K562 (cell line): ENCODE measurements around the gene PXMP2. TPM values are rescaled to one million over a fixed set of nuclear protein-coding genes. Genes with fewer than 3 reads are reported as not detected.

Experiments
- ATF7 ChIP-seq: fragments of 450-650 bp; IDR thresholded peaks from 2 replicates; pipeline ENCODE4 v1.7.1; 2014; ENCODE audit warnings: mild to moderate bottlenecking, moderate library complexity
- CEBPB ChIP-seq: fragments of 450-650 bp; IDR thresholded peaks from 2 replicates; pipeline ENCODE4 v1.6.1; 2016; ENCODE audit warnings: missing genetic modification characterization, missing compliant biosample characterization
- CREM ChIP-seq: IDR thresholded peaks from 2 replicates; pipeline ENCODE4 v1.6.1; 2014; ENCODE audit warnings: antibody characterized with exemption, low read depth
- DDX20 ChIP-seq: fragments of 450-650 bp; IDR thresholded peaks from 2 replicates; pipeline ENCODE4 v1.6.1; 2016; ENCODE audit warnings: missing genetic modification characterization, low read depth, mild to moderate bottlenecking, missing compliant biosample characterization, moderate library complexity
- DMBX1 ChIP-seq: fragments of 250-450 bp; sonication (Bioruptor Pico); IDR thresholded peaks from 2 replicates; pipeline ENCODE4 v1.8.0; 2022; ENCODE audit warnings: inconsistent platforms, mild to moderate bottlenecking, moderate library complexity, borderline replicate concordance
- ESRRA ChIP-seq: fragments of 450-650 bp; IDR thresholded peaks from 2 replicates; pipeline ENCODE4 v1.6.1; 2014; ENCODE audit warnings: low read depth, mild to moderate bottlenecking, moderate library complexity, borderline replicate concordance
- GABPA ChIP-seq: fragments of 200-800 bp; sonication (Bioruptor generic); conservative IDR thresholded peaks from 2 replicates; pipeline ENCODE4 v1.6.1; 2016; ENCODE audit warnings: low read depth, missing genetic modification characterization, missing compliant biosample characterization
- MCM3 ChIP-seq: fragments of 450-650 bp; IDR thresholded peaks from 2 replicates; pipeline ENCODE4 v1.6.1; 2016
- MTA3 ChIP-seq: fragments of 450-650 bp; formaldehyde crosslinking; IDR thresholded peaks from 2 replicates; pipeline ENCODE4 v1.6.1; 2017; ENCODE audit warnings: mild to moderate bottlenecking, borderline replicate concordance
- RNF2 ChIP-seq: sonication (generic); IDR thresholded peaks from 2 replicates; pipeline ENCODE4 v1.6.1; 2016
- STAT5A ChIP-seq: IDR thresholded peaks from 2 replicates; pipeline ENCODE4 v1.6.1; 2012; ENCODE audit warnings: low read length, inconsistent platforms, borderline replicate concordance
- TEAD4 ChIP-seq, 2 experiments: sonication (generic) in 1 of 2; formaldehyde crosslinking in 1 of 2; IDR thresholded peaks; 2 replicates each; pipeline versions ENCODE4 v1.6.1 to v1.8.0; 2012 to 2022; ENCODE audit warnings: borderline replicate concordance in 1 of 2, inconsistent platforms in 1 of 2, low read length in 1 of 2, mild to moderate bottlenecking in 1 of 2, missing genetic modification reagents in 1 of 2
- U2AF2 ChIP-seq: fragments of 200-400 bp; formaldehyde crosslinking; optimal IDR thresholded peaks from 2 replicates; pipeline ENCODE3; 2017; ENCODE audit warnings: low read depth, mild to moderate bottlenecking, low read length
- ZFP1 ChIP-seq: fragments of 450-650 bp; formaldehyde crosslinking; IDR thresholded peaks from 2 replicates; pipeline ENCODE4 v1.4.0; 2020; ENCODE audit warnings: mild to moderate bottlenecking, mixed read lengths
- ZNF197 ChIP-seq: fragments of 200-800 bp; sonication (Bioruptor generic); IDR thresholded peaks from 2 replicates; pipeline ENCODE4 v1.6.1; 2016; ENCODE audit warnings: low read depth, missing genetic modification characterization, missing compliant biosample characterization
- ZNF282 ChIP-seq: sonication (generic); formaldehyde crosslinking; IDR thresholded peaks from 2 replicates; pipeline ENCODE4 v1.8.1; 2023; ENCODE audit warnings: missing genetic modification reagents
- ZSCAN29 ChIP-seq: fragments of 450-650 bp; IDR thresholded peaks from 2 replicates; pipeline ENCODE4 v1.6.1; 2017
- ZZZ3 ChIP-seq: fragments of 450-650 bp; IDR thresholded peaks from 2 replicates; pipeline ENCODE4 v1.6.1; 2016; ENCODE audit warnings: antibody characterized with exemption, mild to moderate bottlenecking, moderate library complexity
- polyA plus RNA-seq, 8 experiments: library from polyadenylated mRNA; depleted of rRNA in 4 of 8; stranded (reverse) in 5 of 8; unstranded in 3 of 8; fragments of >200 nt; fragmentation: Nextera tagmentation in 2 of 8; fragmentation: Illumina TruSeq in 1 of 8; extraction: Ambion mirVana in 2 of 8; extraction: Trizol in 1 of 8; gene quantifications; 2 replicates each; pipeline versions ENCODE4 v1.2.1 to v1.2.3, GENCODE V29; 2011 to 2014; ENCODE audit warnings: inconsistent platforms in 1 of 8, missing spikeins in 1 of 8
- total RNA-seq, 7 experiments: library from RNA; depleted of rRNA in 6 of 7; stranded (reverse); fragments of >200 nt in 6 of 7; fragmentation: Illumina TruSeq in 2 of 7; extraction: Trizol in 2 of 7; gene quantifications; 2 replicates each; pipeline versions ENCODE4 v1.2.1 to v1.2.3, GENCODE V29; 2011 to 2021; ENCODE audit warnings: low replicate concordance in 1 of 7
- TF ChIP-seq, protein P1 (sequence below), 2 experiments: IDR thresholded peaks in 1 of 2; conservative IDR thresholded peaks in 1 of 2; 2 replicates each; pipeline ENCODE4 v1.6.1; 2016; ENCODE audit warnings: low read depth in 2 of 2, mild to moderate bottlenecking in 1 of 2, missing compliant biosample characterization in 1 of 2, missing genetic modification characterization in 1 of 2, moderate library complexity in 1 of 2
- TF ChIP-seq, protein P2 (sequence below): fragments of 450-650 bp; IDR thresholded peaks from 2 replicates; pipeline ENCODE4 v1.6.1; 2014; ENCODE audit warnings: low read depth, mild to moderate bottlenecking, moderate library complexity, borderline replicate concordance
- TF ChIP-seq, protein P3 (sequence below): fragments of 200-800 bp; sonication (Bioruptor generic); IDR thresholded peaks from 2 replicates; pipeline ENCODE4 v1.6.1; 2017; ENCODE audit warnings: missing genetic modification characterization, missing compliant biosample characterization

Gene PXMP2
- total and polyA plus RNA-seq, 9 of the 15 experiments (the other 6 are each of a cell fraction or from before 2014, with no cell fraction given) = 3.0 to 66.1 (median 44.7) TPM

DNA sequence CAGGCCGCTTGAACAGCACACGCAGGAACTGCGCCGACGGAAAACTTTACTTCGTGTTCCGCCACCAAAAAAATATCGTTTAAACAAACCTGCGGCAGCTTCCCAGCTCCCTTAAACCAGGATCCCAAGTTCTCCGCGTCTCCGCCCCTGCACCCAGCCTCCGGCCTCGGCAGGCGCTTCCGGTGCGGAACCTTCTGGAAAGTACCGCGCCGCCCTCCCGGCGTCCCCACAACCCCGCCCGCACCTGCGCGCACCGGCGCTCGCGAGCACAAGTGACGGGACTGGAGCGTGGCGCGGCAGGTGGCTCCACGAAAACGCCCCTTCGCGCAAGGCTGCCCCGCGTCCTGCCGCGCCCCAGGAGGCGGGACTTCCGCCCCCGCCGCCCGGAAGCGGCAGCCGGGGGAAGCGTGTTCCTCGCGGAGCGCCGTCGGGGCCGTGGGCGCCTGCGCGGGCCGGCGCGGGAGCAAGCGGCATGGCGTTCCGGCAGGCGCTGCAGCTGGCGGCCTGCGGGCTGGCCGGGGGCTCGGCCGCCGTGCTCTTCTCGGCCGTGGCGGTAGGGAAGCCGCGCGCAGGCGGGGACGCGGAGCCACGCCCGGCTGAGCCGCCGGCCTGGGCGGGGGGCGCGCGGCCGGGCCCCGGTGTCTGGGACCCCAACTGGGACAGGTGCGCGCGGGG, 23.2 kb downstream of the PXMP2 start, which contains the start of gene PGAM5 (continued):
- TF ChIP-seq, protein P1, sequence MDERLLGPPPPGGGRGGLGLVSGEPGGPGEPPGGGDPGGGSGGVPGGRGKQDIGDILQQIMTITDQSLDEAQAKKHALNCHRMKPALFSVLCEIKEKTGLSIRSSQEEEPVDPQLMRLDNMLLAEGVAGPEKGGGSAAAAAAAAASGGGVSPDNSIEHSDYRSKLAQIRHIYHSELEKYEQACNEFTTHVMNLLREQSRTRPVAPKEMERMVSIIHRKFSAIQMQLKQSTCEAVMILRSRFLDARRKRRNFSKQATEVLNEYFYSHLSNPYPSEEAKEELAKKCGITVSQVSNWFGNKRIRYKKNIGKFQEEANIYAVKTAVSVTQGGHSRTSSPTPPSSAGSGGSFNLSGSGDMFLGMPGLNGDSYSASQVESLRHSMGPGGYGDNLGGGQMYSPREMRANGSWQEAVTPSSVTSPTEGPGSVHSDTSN (CRISPR knock-in tag; IDR thresholded peaks at IDR 0.05; ENCODE audit: low read depth) = no peak
- TF ChIP-seq, protein P1 (tag; conservative IDR thresholded peaks at IDR 0.05; ENCODE audit: low read depth) = no peak
- TF ChIP-seq DMBX1 (CRISPR knock-in tag) = no peak
- TF ChIP-seq ZNF282 (CRISPR knock-in tag) = peak; percentile 84; the same call in 1 of the 2 replicates
- TF ChIP-seq CREM = peak; percentile 69
- TF ChIP-seq ATF7 = peak; percentile 79
- TF ChIP-seq ZNF197 (CRISPR knock-in tag) = no peak
- no peak for TF ChIP-seq CEBPB (tag)
- TF ChIP-seq MTA3 = peak; percentile 93
- no peak for TF ChIP-seq ZSCAN29
- TF ChIP-seq ESRRA = peak; percentile 67; the same call in 1 of the 2 replicates
- no peak for TF ChIP-seq RNF2
- peak; percentile 26; the same call in 1 of the 2 replicates for TF ChIP-seq TEAD4 (IDR thresholded peaks at IDR 0.05; ENCODE audit: low read length)
- TF ChIP-seq TEAD4 (CRISPR knock-in tag; IDR thresholded peaks at IDR 0.05; ENCODE audit: borderline replicate concordance) = no peak; the same call in 1 of the 2 replicates
- TF ChIP-seq DDX20 (tag) = no peak
- no peak for TF ChIP-seq STAT5A
- no peak for TF ChIP-seq MCM3
- TF ChIP-seq, protein P2, sequence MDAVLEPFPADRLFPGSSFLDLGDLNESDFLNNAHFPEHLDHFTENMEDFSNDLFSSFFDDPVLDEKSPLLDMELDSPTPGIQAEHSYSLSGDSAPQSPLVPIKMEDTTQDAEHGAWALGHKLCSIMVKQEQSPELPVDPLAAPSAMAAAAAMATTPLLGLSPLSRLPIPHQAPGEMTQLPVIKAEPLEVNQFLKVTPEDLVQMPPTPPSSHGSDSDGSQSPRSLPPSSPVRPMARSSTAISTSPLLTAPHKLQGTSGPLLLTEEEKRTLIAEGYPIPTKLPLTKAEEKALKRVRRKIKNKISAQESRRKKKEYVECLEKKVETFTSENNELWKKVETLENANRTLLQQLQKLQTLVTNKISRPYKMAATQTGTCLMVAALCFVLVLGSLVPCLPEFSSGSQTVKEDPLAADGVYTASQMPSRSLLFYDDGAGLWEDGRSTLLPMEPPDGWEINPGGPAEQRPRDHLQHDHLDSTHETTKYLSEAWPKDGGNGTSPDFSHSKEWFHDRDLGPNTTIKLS = peak; percentile 82
- TF ChIP-seq U2AF2 = no peak
- no peak for TF ChIP-seq ZZZ3
- TF ChIP-seq GABPA (tag) = peak; percentile 99
- no peak for TF ChIP-seq ZFP1 (CRISPR knock-in tag)
- TF ChIP-seq, protein P3, sequence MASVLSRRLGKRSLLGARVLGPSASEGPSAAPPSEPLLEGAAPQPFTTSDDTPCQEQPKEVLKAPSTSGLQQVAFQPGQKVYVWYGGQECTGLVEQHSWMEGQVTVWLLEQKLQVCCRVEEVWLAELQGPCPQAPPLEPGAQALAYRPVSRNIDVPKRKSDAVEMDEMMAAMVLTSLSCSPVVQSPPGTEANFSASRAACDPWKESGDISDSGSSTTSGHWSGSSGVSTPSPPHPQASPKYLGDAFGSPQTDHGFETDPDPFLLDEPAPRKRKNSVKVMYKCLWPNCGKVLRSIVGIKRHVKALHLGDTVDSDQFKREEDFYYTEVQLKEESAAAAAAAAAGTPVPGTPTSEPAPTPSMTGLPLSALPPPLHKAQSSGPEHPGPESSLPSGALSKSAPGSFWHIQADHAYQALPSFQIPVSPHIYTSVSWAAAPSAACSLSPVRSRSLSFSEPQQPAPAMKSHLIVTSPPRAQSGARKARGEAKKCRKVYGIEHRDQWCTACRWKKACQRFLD = peak; percentile 77; the same call in 1 of the 2 replicates
